B cell (primary cell): Measurements from ENCODE around the gene RAB25. TPM values are rescaled to one million over a fixed set of nuclear protein-coding genes. Genes with fewer than 3 reads are reported as not detected.

Experiments used
- ATAC-seq: fragments of 200-7000 bp; cut with Tn5 transposase; one replicate; pipeline ENCODE4 v1.10.0; 2021; ENCODE audit warnings: low read depth, mild to moderate bottlenecking, moderate number of reproducible peaks, moderate library complexity
- CTCF ChIA-PET: fragments of 350-600 bp; sonication (Branson Sonifier 250); formaldehyde crosslinking; loops from one replicate; lab custom pipeline; 2021; ENCODE audit warnings: antibody characterized with exemption, inconsistent platforms; lab: Charles Lee
- POLR2A ChIA-PET: fragments of 350-600 bp; sonication (Branson Sonifier 250); formaldehyde crosslinking; loops from one replicate; lab custom pipeline; 2021; ENCODE audit warnings: antibody characterized with exemption; lab: Charles Lee
- DNase-seq: peaks from one replicate; pipeline ENCODE4 v3.0.0; 2013
- H2AFZ ChIP-seq: 2 replicates; pipeline ENCODE4 v1.6.1; 2012; ENCODE audit warnings: mild to moderate bottlenecking, low read depth, low read length; ENCODE audit not compliant: insufficient read depth, poor library complexity, severe bottlenecking
- H3K27ac ChIP-seq, 2 donors: 1 replicate in 1 of 2; 2 replicates in 1 of 2; pipeline ENCODE4 v1.5.1; 2012 to 2013; ENCODE audit warnings: low read length in 2 of 2, mild to moderate bottlenecking in 2 of 2, moderate library complexity in 1 of 2
- H3K27me3 ChIP-seq, 4 experiments: fragments of 200-600 bp in 1 of 4; sonication (generic) in 1 of 4; replicated peaks in 1 of 4; 1 replicate in 2 of 4; 2 replicates in 2 of 4; pipeline versions ENCODE4 v1.6.1 to v1.7.0; 2013 to 2016; ENCODE audit warnings: low read length in 3 of 4, mild to moderate bottlenecking in 2 of 4, mixed read lengths in 1 of 4, moderate library complexity in 1 of 4; ENCODE audit not compliant: insufficient read depth in 4 of 4, control insufficient read depth in 3 of 4; ENCODE audit errors: control extremely low read depth in 1 of 4
- H3K36me3 ChIP-seq, 2 experiments: replicated peaks in 1 of 2; 1 replicate in 1 of 2; 2 replicates in 1 of 2; pipeline versions ENCODE4 v1.6.1 to v1.7.1; 2013; ENCODE audit warnings: low read length in 1 of 2; ENCODE audit not compliant: insufficient read depth in 2 of 2, control insufficient read depth in 1 of 2; ENCODE audit errors: control extremely low read depth in 1 of 2, extremely low read depth in 1 of 2
- H3K4me1 ChIP-seq, 2 donors: fragments of 200-600 bp in 1 of 2; sonication (generic) in 1 of 2; 1 replicate in 1 of 2; 2 replicates in 1 of 2; pipeline versions ENCODE4 v1.5.1 to v1.6.1; 2013 to 2017; ENCODE audit warnings: low read length in 2 of 2; ENCODE audit not compliant: control insufficient read depth in 2 of 2, insufficient read depth in 2 of 2
- H3K4me2 ChIP-seq: replicated peaks from 2 replicates; pipeline ENCODE3; 2012; ENCODE audit warnings: mild to moderate bottlenecking, low read depth, low read length; ENCODE audit not compliant: poor library complexity, severe bottlenecking
- H3K4me3 ChIP-seq, 5 experiments: fragments of 200-600 bp in 1 of 5; sonication (generic) in 1 of 5; 1 replicate in 3 of 5; 2 replicates in 2 of 5; pipeline versions ENCODE4 v1.5.1 to v1.7.0; 2011 to 2016; ENCODE audit warnings: low read length in 4 of 5, mild to moderate bottlenecking in 4 of 5, low read depth in 2 of 5, control low read depth in 1 of 5, moderate library complexity in 1 of 5; ENCODE audit not compliant: insufficient read depth in 1 of 5; ENCODE audit errors: control extremely low read depth in 1 of 5, extremely low read depth in 1 of 5
- H3K79me2 ChIP-seq: fragments of 200-600 bp; sonication (generic); one replicate; pipeline ENCODE4 v1.6.0; 2016; ENCODE audit warnings: low read length; ENCODE audit not compliant: control insufficient read depth, insufficient read depth
- H3K9ac ChIP-seq: fragments of 200-600 bp; sonication (generic); 2 replicates; pipeline ENCODE4 v1.6.1; 2017; ENCODE audit warnings: mild to moderate bottlenecking, low read length, moderate library complexity
- H3K9me3 ChIP-seq, 3 donors: one replicate each; pipeline versions ENCODE4 v1.6.1 to v1.7.1; 2013; ENCODE audit warnings: low read length in 2 of 3; ENCODE audit not compliant: control insufficient read depth in 2 of 3, insufficient read depth in 1 of 3; ENCODE audit errors: control extremely low read depth in 1 of 3
- H4K20me1 ChIP-seq: 2 replicates; pipeline ENCODE4 v1.6.0; 2012; ENCODE audit warnings: mild to moderate bottlenecking, low read length; ENCODE audit not compliant: insufficient read depth, control insufficient read depth, poor library complexity, severe bottlenecking
- H3K27ac Mint-ChIP-seq: one replicate; pipeline ENCODE4 v1.8.0; 2021; ENCODE audit warnings: mixed read lengths
- H3K27me3 Mint-ChIP-seq: one replicate; pipeline ENCODE4 v1.8.0; 2021; ENCODE audit warnings: mixed read lengths
- H3K4me1 Mint-ChIP-seq: one replicate; pipeline ENCODE4 v1.8.0; 2021; ENCODE audit warnings: mixed read lengths
- H3K4me3 Mint-ChIP-seq: one replicate; pipeline ENCODE4 v1.8.0; 2021; ENCODE audit warnings: mixed read lengths
- H3K9me3 Mint-ChIP-seq: one replicate; pipeline ENCODE4 v1.8.0; 2022; ENCODE audit warnings: mixed read lengths; ENCODE audit not compliant: insufficient read depth
- CTCF ChIP-seq: fragments of 200-600 bp; IDR thresholded peaks from one replicate; pipeline ENCODE4 v1.8.0; 2022; ENCODE audit warnings: antibody characterized with exemption, mild to moderate bottlenecking
- EZH2 ChIP-seq: IDR thresholded peaks from 2 replicates; pipeline ENCODE4 v1.6.1; 2012; ENCODE audit warnings: borderline replicate concordance, low read depth, mild to moderate bottlenecking, moderate library complexity, low read length; ENCODE audit not compliant: insufficient read depth, poor library complexity, severe bottlenecking
- WGBS: methylation state at CpG from one replicate; pipeline ENCODE4 v1.1.5; 2013; ENCODE audit warnings: missing lambda C conversion rate; ENCODE audit not compliant: insufficient coverage; 5-methylcytosine and 5-hydroxymethylcytosine counted together
- intact Hi-C: fragments of 100-400 bp; cut with micrococcal nuclease; formaldehyde crosslinking; loops from one replicate; pipeline ENCODE4 v1.10.0; 2022
- polyA plus RNA-seq: library from polyadenylated mRNA; depleted of rRNA; stranded (reverse); fragments of >200 nt; gene quantifications from 2 replicates; pipeline ENCODE4 v1.2.3, GENCODE V29; 2012
- total RNA-seq, 2 donors: library from RNA; stranded (reverse); fragments of 120-200 nt in 1 of 2; gene quantifications; 1 replicate in 1 of 2; 2 replicates in 1 of 2; pipeline versions ENCODE4 v1.2.3 to v1.2.4, GENCODE V29; 2013 to 2022

Gene RAB25
- total and polyA plus RNA-seq, 2 donors (not counting 1 experiment from before 2014, with no cell fraction given) = 0.69 to 2.2 TPM

- no peak overlapping the region for H3K4me3 Mint-ChIP-seq
- no peak overlapping the region for H3K9ac ChIP-seq
- H4K20me1 ChIP-seq = no peaks in the 10 kb centered on the region
- ChIA-PET CTCF (interaction anchor here (0.5 to 1.0 kb wide), 2 partner anchors 11 to 23 kb away, joined by 4 to 5 read pairs; no protein-coding TSS in a partner anchor), POLR2A (no interaction called here)
- intact Hi-C loops = no loop called here
- peaks cover 11 to 23% of the 10 kb centered on the region in 2 donors for H3K4me1 ChIP-seq
- peaks cover 0 to 4% (median 0%) of the 10 kb centered on the region in 3 donors for H3K9me3 ChIP-seq
- H3K4me3 ChIP-seq = no peak overlapping the region
- H3K27ac ChIP-seq = no peak overlapping the region
- H3K4me2 ChIP-seq = no peak overlapping the region
- no peak for TF ChIP-seq EZH2
- no peak for TF ChIP-seq CTCF
- no peaks in the 10 kb centered on the region for H3K27me3 Mint-ChIP-seq
- H3K27ac Mint-ChIP-seq = no peak overlapping the region
- H3K4me1 Mint-ChIP-seq = peaks cover 25% of the 10 kb centered on the region
- no peak overlapping the region for H2AFZ ChIP-seq
- H3K27me3 ChIP-seq = peaks cover 0 to 4% (median 1%) of the 10 kb centered on the region in 4 experiments
- no peaks in the 10 kb centered on the region for H3K36me3 ChIP-seq
- ATAC-seq (no peak), DNase-seq (no peak)
- no peaks in the 10 kb centered on the region for H3K9me3 Mint-ChIP-seq
- H3K79me2 ChIP-seq = no peaks in the 10 kb centered on the region
- WGBS = 44% methylated on average over 1 of the region's 1 CpG
Observed at GRCh38 chr1:156073110-156073687, 12.2 kb downstream of the RAB25 start.

GRCh38 chr1:156073740-156074139 lies 12.8 kb downstream of the RAB25 start:
- H2AFZ ChIP-seq = no peak overlapping the region
- H3K36me3 ChIP-seq = no peaks in the 10 kb centered on the region
- no peak overlapping the region for H3K9ac ChIP-seq
- no peaks in the 10 kb centered on the region for H4K20me1 ChIP-seq
- no peak overlapping the region for H3K4me2 ChIP-seq
- H3K4me3 ChIP-seq = no peak overlapping the region
- Mint-ChIP-seq H3K4me1 (peaks cover 25% of the 10 kb centered on the region), H3K27ac (no peak overlapping the region), H3K9me3 (no peaks in the 10 kb centered on the region), H3K4me3 (no peak overlapping the region), H3K27me3 (no peaks in the 10 kb centered on the region)
- H3K79me2 ChIP-seq = no peaks in the 10 kb centered on the region
- TF ChIP-seq EZH2 (no peak), CTCF (no peak)
- H3K9me3 ChIP-seq = peaks cover 0 to 4% (median 0%) of the 10 kb centered on the region in 3 donors
- ChIA-PET CTCF (interaction anchor here (0.5 to 1.0 kb wide), 2 partner anchors 11 to 23 kb away, joined by 4 to 5 read pairs; no protein-coding TSS in a partner anchor), POLR2A (no interaction called here)
- DNase-seq (no peak), ATAC-seq (no peak)
- no CpG with 5 or more reads among the region's 5 CpGs for WGBS
- intact Hi-C loops = no loop called here
- H3K27me3 ChIP-seq = peaks cover 0 to 4% (median 1%) of the 10 kb centered on the region in 4 experiments
- peaks cover 11 to 23% of the 10 kb centered on the region in 2 donors for H3K4me1 ChIP-seq
- no peak overlapping the region for H3K27ac ChIP-seq
